GM18505 (cell line): Measurements from ENCODE around the gene LRP8.
A peak's percentile ranks its signal among the peaks of the same experiment; 100 is the strongest.

Experiments
- ATAC-seq: cut with Tn5 transposase; IDR thresholded peaks from one replicate; pipeline ENCODE4 v1.9.1; 2021; ENCODE audit not compliant: unreplicated experiment
- POLR2A ChIP-seq: IDR thresholded peaks from 4 replicates; pipeline ENCODE4 v1.6.1; 2011; ENCODE audit warnings: borderline replicate concordance; ENCODE audit not compliant: insufficient read depth, insufficient read length; ENCODE audit errors: extremely low read depth

LRP8 gene

GRCh38 chr1:53326088-53326597 lies 1.7 kb downstream of the LRP8 start:
- peak; percentile 78 for ATAC-seq
- TF ChIP-seq POLR2A, result peak; percentile 81

DNA sequence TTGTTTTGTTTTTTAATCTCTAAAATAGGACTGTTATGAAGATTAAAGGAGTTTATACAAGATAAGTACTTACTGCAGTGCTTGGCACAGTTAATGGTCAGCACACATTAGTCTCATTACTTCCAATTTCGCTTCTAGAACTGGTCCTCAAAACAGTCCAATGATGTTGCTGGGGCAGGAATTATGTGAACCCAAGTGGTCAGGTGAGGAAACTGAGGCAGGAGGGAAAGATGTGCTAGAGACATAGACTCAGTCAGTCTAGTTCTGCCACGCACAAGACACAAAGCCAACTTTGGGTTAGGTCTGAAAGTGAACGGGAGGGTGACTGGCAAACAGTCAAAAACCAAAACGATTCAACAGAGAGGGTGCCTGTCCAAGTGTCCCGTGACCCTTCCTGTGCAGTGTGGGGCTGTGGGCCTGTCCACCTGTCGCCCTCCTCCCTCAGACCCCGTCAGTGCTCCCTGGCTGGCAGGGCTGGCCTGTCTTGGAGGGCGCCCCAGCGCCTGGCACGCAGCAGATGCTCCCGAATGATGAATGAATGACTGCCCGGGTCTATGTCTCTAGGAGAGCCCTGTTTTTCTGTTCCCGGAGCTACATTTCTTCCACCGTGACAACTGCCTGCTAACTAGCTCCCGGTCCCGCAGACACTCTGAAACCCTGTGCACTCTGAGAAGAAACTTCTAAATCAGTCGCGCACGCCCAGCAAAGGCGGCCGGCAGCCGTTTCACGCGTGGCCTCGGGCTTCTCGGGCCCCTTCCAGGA lies 2.4 kb downstream of the LRP8 start:
- ATAC-seq, result no peak
- no peak for TF ChIP-seq POLR2A

DNA sequence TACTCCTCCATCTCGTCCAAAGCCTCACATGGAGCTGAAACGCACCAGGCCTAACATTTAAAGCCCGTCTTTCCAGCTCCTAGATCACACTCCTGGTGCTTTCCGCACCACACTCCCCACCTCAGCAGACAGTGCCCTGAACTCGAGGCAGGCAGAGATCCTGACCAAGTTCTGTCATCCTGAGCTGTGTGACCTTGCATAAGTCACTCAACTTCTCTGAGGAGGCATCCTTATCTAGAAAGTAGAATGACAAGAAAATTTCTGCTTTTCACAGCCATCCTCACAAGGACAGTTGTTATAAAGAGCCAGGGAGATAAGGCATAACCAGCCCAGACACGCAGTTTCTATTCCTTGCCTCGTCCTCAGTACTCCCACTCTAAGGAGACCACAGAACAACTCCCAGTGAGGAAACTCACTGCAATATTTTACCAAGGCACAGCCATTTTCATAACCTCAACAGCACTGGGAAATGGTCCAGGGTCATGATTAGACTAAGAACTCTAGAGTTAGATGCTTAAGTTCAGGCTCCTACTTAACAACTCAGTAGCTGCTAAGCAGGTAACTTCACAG lies 3.1 kb downstream of the LRP8 start:
- no peak for TF ChIP-seq POLR2A
- ATAC-seq, result no peak

DNA sequence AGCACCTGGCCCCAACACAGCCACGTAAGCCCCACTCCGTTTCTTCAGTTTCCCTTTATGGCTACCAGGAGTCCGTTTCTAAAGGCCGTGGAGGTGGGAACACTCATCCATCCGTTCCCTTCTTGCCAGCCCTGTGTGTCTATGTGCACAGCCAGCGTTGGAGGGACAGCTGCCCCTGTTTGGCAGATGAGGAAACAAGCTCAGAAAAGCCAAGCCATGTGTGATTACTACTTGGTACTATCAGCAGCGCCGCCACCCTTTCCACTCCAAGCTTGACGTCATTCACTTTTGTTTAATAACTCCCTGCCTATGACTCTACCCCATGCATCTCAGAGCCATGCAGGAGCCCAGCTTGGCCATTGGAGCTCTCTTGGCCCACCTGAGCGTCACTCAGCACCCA lies 3.5 kb downstream of the LRP8 start:
- no peak for ATAC-seq
- no peak for TF ChIP-seq POLR2A

DNA sequence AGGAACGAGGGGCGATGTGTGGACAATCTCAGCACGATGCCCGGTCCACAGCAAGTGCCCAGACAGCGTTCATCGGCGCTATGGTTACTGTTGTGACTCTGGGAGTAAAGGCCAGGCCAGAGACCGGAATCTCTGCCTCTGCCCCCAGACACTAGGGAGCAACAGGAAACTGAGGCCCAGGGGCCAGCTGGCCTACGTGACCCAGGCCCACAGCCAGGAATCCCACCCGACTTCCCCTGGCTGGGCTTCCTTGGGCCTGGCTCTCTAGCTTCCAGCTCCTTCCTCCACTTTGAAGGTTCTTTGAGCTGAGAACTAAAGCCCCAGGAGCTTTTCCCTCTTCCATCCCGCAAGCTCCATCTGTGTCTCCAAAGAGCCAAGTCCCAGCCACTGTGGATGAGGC lies 4.6 kb downstream of the LRP8 start:
- TF ChIP-seq POLR2A, result no peak
- no peak for ATAC-seq

DNA sequence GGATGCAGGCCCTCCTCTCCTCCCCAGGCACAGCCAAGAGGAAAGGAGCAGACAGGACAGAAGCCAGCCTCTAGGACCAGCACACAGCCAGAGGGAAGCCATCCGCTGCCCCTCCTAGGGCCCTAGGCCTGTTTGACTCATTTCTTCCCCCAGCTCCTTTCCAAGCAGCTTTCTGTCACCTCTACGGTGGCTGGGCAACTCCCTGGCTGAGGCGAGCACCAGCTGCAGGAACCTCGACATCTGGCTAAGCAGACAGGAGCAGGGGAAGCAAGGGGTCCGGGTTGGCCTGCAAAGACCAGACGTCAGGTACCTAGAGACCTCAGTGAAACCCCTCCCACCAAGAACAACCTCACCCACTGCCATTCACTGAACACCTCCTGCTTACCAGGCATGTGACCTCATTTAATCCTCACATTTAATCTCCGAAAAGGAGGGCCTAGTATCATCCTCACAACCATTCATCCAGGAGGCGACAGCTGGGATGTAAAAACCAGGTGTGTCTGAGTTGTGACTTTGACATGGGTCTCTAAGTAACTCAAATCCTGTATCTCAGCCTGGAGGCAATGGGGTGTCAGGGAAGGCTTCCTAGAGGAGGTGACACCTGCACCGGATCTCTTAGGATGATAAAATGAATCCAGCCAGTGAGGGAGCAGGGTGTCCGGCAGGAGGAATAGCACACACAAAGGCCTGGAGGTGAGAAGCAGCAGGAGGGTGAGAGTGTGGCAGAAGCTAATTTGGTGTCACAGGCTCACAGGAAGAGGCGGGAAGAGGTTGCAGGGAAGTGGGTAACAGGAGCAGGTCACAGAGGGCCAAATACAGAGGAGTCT lies 5.9 kb downstream of the LRP8 start:
- TF ChIP-seq POLR2A, result no peak
- no peak for ATAC-seq

DNA sequence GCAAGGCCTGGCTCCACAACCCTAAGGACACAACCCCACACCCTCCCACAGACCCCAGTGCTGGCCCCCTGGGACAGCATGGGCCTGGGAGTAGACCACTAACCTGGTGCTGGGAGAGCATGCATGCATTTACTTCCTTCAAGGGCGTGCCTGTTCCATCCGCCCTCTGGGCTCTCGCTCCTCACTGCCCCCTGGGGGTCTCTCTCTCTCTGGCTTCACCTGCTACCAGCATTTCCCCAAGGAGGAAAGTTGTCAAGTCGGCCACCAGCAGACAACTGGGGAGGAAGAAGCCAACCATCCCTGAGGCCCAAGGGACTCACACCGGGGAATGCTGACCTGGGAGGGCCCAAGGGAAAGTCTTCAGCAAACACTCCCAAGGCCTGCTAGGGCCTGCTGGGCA lies 6.5 kb downstream of the LRP8 start:
- TF ChIP-seq POLR2A, result no peak
- ATAC-seq, result no peak

DNA sequence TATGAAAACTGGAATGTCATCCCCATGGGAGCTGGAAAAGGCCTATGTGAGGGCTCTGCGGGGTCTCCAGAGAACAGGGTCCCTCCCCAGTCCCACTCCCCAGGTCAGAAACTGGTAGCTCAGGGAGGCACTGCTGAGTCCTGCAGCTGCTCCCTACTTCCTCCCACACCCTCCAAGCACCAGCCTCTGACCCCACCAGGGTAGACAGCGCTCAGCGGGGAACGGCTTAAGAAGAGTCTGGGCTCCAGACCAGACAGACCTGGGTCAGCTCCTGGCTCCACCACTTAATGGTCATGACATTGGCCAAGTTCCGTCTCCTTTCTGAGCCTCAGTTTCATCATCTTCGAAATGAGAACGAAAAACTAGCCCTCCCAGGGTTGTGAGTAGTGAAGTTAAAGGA lies 7.2 kb downstream of the LRP8 start:
- no peak for ATAC-seq
- TF ChIP-seq POLR2A, result no peak

GRCh38 chr1:53319296-53320101 lies 8.4 kb downstream of the LRP8 start:
- TF ChIP-seq POLR2A, result no peak
- no peak for ATAC-seq

GRCh38 chr1:53317646-53318539 lies 10.0 kb downstream of the LRP8 start:
- no peak for ATAC-seq
- no peak for TF ChIP-seq POLR2A

DNA sequence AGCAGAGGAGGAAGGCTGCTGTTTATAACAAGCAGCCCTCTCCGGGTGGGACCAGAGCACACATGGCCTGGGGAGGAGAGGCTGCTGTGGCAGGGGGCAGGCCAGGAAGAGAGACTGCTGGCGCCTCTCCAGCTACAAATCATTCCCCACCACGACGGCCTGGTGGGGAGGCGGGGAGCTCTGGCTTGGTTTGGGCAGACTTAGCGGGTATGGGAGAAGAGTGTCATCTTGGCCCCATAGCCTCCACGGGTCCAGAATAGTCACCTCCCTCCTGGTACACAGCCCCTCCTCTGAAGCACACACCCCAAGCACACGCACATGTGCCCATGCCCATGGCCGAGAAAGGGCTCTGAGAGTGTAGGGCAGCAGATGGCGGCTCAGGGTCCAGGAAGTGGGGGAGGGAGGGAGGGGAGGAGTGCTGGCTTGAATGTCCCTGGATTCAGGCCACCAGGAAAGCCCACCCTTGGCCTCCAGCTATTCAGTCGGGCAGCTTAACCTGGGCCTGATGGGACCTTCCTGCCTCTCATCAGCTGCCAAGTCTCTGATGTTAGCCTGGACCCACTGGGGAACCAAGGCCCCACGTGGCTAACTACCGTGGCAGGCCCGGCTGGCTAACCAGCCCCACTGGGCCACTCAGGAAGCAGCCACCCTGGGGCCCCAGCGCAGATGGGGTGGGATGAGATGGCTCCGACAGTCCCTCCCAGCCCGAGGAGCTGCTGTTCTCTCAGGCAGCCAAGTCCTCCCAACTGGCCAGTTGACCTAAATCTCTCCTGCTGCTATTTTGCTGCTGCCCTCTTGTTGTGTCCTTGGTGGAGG lies 10.9 kb downstream of the LRP8 start:
- ATAC-seq, result no peak
- no peak for TF ChIP-seq POLR2A
